Medulla oblongata (tissue), 1 donor: ENCODE measurements around the gene AGK.

ENCODE experiments used
- DNase-seq: peaks from one replicate; pipeline ENCODE4 v3.0.0-alpha.2; 2015; ENCODE audit errors: extremely low spot score

AGK gene

DNA sequence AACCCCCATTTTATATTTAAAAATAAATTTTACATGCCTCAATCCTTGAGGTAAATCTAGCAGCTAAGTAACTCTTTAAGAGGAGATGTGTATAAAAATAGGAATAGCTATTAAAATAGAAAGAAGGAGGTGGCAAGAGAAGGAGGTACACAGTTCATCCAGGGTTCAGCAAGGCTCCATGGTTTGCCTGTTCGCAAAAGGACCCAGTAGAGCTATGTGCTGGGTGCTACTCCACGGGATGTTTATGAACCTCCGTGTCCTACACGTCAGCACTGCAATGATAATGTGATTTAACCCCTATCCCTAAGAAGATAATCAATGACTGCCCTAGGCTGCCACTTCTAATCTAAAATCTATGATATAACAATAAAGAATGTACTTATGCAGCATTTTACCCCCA is 151.7 kb downstream of the AGK start:
- DNase-seq = no peak

DNA sequence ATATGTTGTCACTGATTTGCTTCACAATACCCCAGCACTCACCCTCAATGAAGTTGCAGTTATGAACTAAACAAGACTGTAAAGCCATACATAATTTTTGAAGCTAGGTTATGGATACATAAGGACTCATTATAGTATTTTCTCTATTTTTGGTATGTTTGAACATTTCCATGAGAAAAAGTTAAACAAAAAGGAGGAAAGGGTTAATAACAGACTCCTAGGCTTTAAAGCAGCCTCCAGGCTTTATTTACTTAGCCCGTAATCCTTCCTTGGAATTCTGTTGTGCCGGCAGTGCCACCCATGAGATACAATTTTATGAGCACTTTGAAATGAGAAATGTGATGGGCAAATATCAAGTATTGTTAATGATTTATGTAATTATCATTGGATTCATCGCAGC is 152.9 kb downstream of the AGK start:
- no peak for DNase-seq

DNA sequence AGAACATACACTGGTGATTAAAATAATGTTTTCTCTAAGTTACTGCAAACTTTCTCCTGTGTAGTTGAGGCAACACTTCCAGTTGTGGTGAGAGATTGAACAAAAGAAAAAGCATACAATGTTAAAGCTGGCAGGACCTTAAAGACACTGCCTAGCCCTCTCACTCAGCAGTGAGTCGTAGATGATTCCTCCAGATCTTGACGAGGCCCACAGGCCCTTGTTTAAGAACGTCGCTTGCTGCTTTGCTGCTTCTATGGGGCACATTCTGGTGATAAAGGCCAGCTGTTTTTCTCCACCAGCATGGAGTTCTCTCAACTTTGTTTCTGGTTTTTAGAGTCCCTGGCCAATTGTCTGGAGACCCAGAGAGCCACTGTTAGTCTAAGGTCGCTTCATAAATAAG is 153.5 kb downstream of the AGK start:
- no peak for DNase-seq
